OCI-LY1 (cell line): ENCODE results near the gene CCDC85C.

Experiments
- H2AFZ ChIP-seq: fragments of 200-600 bp; sonication (generic), shearing (Covaris generic); 2 replicates; pipeline ENCODE4 v1.6.0; 2014; ENCODE audit warnings: antibody characterized with exemption, mild to moderate bottlenecking, low read length
- H3F3A ChIP-seq: fragments of 200-600 bp; sonication (generic), shearing (Covaris generic); 2 replicates; pipeline ENCODE4 v1.6.0; 2014; ENCODE audit warnings: mild to moderate bottlenecking, antibody characterized with exemption, low read length, moderate library complexity; ENCODE audit not compliant: insufficient read depth
- H3K27ac ChIP-seq: fragments of 200-600 bp; sonication (generic); 2 replicates; pipeline ENCODE4 v1.5.1; 2014; ENCODE audit warnings: low read length, mixed run types, mild to moderate bottlenecking, low read depth; ENCODE audit not compliant: poor library complexity, severe bottlenecking
- H3K27me3 ChIP-seq: fragments of 200-600 bp; sonication (generic); 2 replicates; pipeline ENCODE4 v1.6.0; 2014; ENCODE audit warnings: antibody characterized with exemption, mild to moderate bottlenecking, low read length, moderate library complexity; ENCODE audit not compliant: insufficient read depth
- H3K36me3 ChIP-seq: fragments of 200-600 bp; sonication (generic); 2 replicates; pipeline ENCODE4 v1.6.1; 2014; ENCODE audit warnings: mild to moderate bottlenecking, antibody characterized with exemption, low read length, moderate library complexity, mixed read lengths; ENCODE audit not compliant: insufficient read depth
- H3K4me1 ChIP-seq: fragments of 200-600 bp; sonication (generic); 2 replicates; pipeline ENCODE4 v1.5.1; 2014; ENCODE audit warnings: mild to moderate bottlenecking, low read length, moderate library complexity; ENCODE audit not compliant: insufficient read depth, severe bottlenecking
- H3K4me2 ChIP-seq: fragments of 200-600 bp; sonication (generic), shearing (Covaris generic); 2 replicates; pipeline ENCODE4 v1.6.1; 2014; ENCODE audit warnings: low read length
- H3K4me3 ChIP-seq: fragments of 200-600 bp; sonication (generic); 2 replicates; pipeline ENCODE4 v1.5.1; 2014; ENCODE audit warnings: low read length, low read depth, mild to moderate bottlenecking, mixed read lengths; ENCODE audit not compliant: poor library complexity, severe bottlenecking
- H3K79me2 ChIP-seq: fragments of 200-600 bp; shearing (Covaris generic); 2 replicates; pipeline ENCODE4 v1.6.1; 2016; ENCODE audit warnings: mixed run types, low read length, mixed read lengths; ENCODE audit not compliant: insufficient read depth
- H3K9ac ChIP-seq: fragments of 200-600 bp; sonication (generic), shearing (Covaris generic); 2 replicates; pipeline ENCODE4 v1.6.1; 2014; ENCODE audit warnings: mild to moderate bottlenecking, low read length, mixed read lengths
- H3K9me2 ChIP-seq: fragments of 200-600 bp; sonication (generic), shearing (Covaris generic); 2 replicates; pipeline ENCODE4 v1.6.1; 2014; ENCODE audit warnings: low read depth, mild to moderate bottlenecking, low read length, mixed read lengths
- H3K9me3 ChIP-seq: fragments of 200-600 bp; shearing (Covaris generic); 2 replicates; pipeline ENCODE4 v1.6.1; 2014; ENCODE audit warnings: low read length, mixed read lengths
- H4K20me1 ChIP-seq: fragments of 200-600 bp; sonication (generic), shearing (Covaris generic); 2 replicates; pipeline ENCODE4 v1.6.0; 2016; ENCODE audit warnings: mild to moderate bottlenecking, low read length; ENCODE audit not compliant: insufficient read depth
- EZH2 ChIP-seq: fragments of 200-600 bp; sonication (generic), shearing (Covaris generic); IDR thresholded peaks from 2 replicates; pipeline ENCODE4 v1.8.0; 2017; ENCODE audit warnings: borderline replicate concordance, mixed run types, mild to moderate bottlenecking, antibody characterized with exemption, low read length, moderate library complexity, mixed read lengths
- TF ChIP-seq, protein P1 (sequence below): fragments of 200-600 bp; sonication (generic), shearing (Covaris generic); IDR thresholded peaks from 2 replicates; pipeline ENCODE4 v1.5.1; 2017; ENCODE audit warnings: mild to moderate bottlenecking, antibody characterized with exemption, low read length, moderate library complexity, mixed read lengths

Gene CCDC85C

GRCh38 chr14:99609245-99610170 lies 5.5 kb upstream of the CCDC85C start:
- no peak overlapping the region for H3K9ac ChIP-seq
- H3K4me2 ChIP-seq = no peak overlapping the region
- TF ChIP-seq EZH2 = no peak
- no peak overlapping the region for H3K4me3 ChIP-seq
- no peaks in the 10 kb centered on the region for H3K36me3 ChIP-seq
- no peaks in the 10 kb centered on the region for H4K20me1 ChIP-seq
- H3F3A ChIP-seq = no peaks in the 10 kb centered on the region
- no peak overlapping the region for H3K27ac ChIP-seq
- H3K27me3 ChIP-seq = no peaks in the 10 kb centered on the region
- H3K9me2 ChIP-seq = no peaks in the 10 kb centered on the region
- H2AFZ ChIP-seq = no peak overlapping the region
- no peaks in the 10 kb centered on the region for H3K9me3 ChIP-seq
- H3K79me2 ChIP-seq = no peaks in the 10 kb centered on the region
- no peaks in the 10 kb centered on the region for H3K4me1 ChIP-seq

- TF ChIP-seq, protein P1, sequence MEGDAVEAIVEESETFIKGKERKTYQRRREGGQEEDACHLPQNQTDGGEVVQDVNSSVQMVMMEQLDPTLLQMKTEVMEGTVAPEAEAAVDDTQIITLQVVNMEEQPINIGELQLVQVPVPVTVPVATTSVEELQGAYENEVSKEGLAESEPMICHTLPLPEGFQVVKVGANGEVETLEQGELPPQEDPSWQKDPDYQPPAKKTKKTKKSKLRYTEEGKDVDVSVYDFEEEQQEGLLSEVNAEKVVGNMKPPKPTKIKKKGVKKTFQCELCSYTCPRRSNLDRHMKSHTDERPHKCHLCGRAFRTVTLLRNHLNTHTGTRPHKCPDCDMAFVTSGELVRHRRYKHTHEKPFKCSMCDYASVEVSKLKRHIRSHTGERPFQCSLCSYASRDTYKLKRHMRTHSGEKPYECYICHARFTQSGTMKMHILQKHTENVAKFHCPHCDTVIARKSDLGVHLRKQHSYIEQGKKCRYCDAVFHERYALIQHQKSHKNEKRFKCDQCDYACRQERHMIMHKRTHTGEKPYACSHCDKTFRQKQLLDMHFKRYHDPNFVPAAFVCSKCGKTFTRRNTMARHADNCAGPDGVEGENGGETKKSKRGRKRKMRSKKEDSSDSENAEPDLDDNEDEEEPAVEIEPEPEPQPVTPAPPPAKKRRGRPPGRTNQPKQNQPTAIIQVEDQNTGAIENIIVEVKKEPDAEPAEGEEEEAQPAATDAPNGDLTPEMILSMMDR = no peak
- TF ChIP-seq EZH2 = no peak
- Histone ChIP-seq H3K36me3 (no peaks in the 10 kb centered on the region), H3K27me3 (no peaks in the 10 kb centered on the region), H3K4me2 (no peak overlapping the region), H3K9me3 (no peaks in the 10 kb centered on the region), H3F3A (no peaks in the 10 kb centered on the region), H3K27ac (no peak overlapping the region), H3K9me2 (no peaks in the 10 kb centered on the region), H3K4me3 (no peak overlapping the region), H4K20me1 (no peaks in the 10 kb centered on the region), H3K79me2 (no peaks in the 10 kb centered on the region), H3K9ac (no peak overlapping the region), H2AFZ (no peak overlapping the region), H3K4me1 (no peaks in the 10 kb centered on the region)
These were observed 4.6 kb upstream of the CCDC85C start for GRCh38 chr14:99608591-99608990.

GRCh38 chr14:99606359-99606758 lies 2.4 kb upstream of the CCDC85C start:
- no peaks in the 10 kb centered on the region for H3K9me3 ChIP-seq
- no peaks in the 10 kb centered on the region for H3K36me3 ChIP-seq
- H3F3A ChIP-seq = no peaks in the 10 kb centered on the region
- TF ChIP-seq, protein P1 = no peak
- no peak for TF ChIP-seq EZH2
- H3K79me2 ChIP-seq = no peaks in the 10 kb centered on the region
- H3K9ac ChIP-seq = no peak overlapping the region
- no peaks in the 10 kb centered on the region for H4K20me1 ChIP-seq
- H3K4me1 ChIP-seq = no peaks in the 10 kb centered on the region
- H3K4me2 ChIP-seq = no peak overlapping the region
- no peaks in the 10 kb centered on the region for H3K27me3 ChIP-seq
- H2AFZ ChIP-seq = no peak overlapping the region
- no peaks in the 10 kb centered on the region for H3K9me2 ChIP-seq
- no peak overlapping the region for H3K4me3 ChIP-seq
- H3K27ac ChIP-seq = no peak overlapping the region
